ENCODE results near the gene ZFTA. TPM values are rescaled to one million over a fixed set of nuclear protein-coding genes. Genes with fewer than 3 reads are reported as not detected.
"Not testable (repeated sequence)": the region's sequence is repeated elsewhere in the genome, so short reads cannot be mapped to it uniquely, and the experiment has no call there.

The ZFTA gene
- total RNA-seq, 4 donors from 2014 or later, result 14.7 to 29.7 (median 18.6) TPM

GRCh38 chr11:63814383-63814736, 45.8 kb upstream of the ZFTA start:
- H3K9me3 ChIP-seq, result no peaks in the 10 kb centered on the region
- no peak overlapping the region for H3K27ac ChIP-seq
- TF ChIP-seq POLR2A (IDR thresholded peaks at IDR 0.05) (no peak), CTCF (IDR thresholded peaks at IDR 0.05) (no peak)
- no peak for DNase-seq
- H3K4me1 ChIP-seq, result peaks cover 10 to 13% of the 10 kb centered on the region in 2 donors
- intact Hi-C loops (cut with DNase I), result loop anchor here (10.0 kb wide), 1 partner anchor 50 kb away; the partner anchor contains the start of gene ZFTA
- H3K27me3 ChIP-seq, result no peaks in the 10 kb centered on the region
- H3K36me3 ChIP-seq, result peaks cover 17 to 18% of the 10 kb centered on the region in 2 donors
- WGBS, 2 donors, result 21 to 22% methylated on average over 7 of the region's 7 CpGs
- H3K4me3 ChIP-seq (replicated peaks in 1 of 3), result peak overlapping the region in 2 of 3 donors; percentile 88 to 92

GRCh38 chr11:63813563-63814382, 45.2 kb upstream of the ZFTA start:
- Histone ChIP-seq H3K36me3 (peaks cover 11 to 12% of the 10 kb centered on the region in 2 donors), H3K27ac (peak overlapping the region in 2 of 3 donors; percentile 52 to 61), H3K4me1 (peaks cover 10 to 13% of the 10 kb centered on the region in 2 donors), H3K4me3 (replicated peaks in 1 of 3) (peak overlapping the region; percentile 78 to 92 (median 88)), H3K27me3 (no peaks in the 10 kb centered on the region), H3K9me3 (no peaks in the 10 kb centered on the region)
- peak; percentile 49 to 65 for DNase-seq
- WGBS, 2 donors, result 0 to 1% methylated on average over 19 to 28 of the region's 74 CpGs
- TF ChIP-seq CTCF (IDR thresholded peaks at IDR 0.05) (peak in 1 of 6 experiments; percentile 4), POLR2A (IDR thresholded peaks at IDR 0.05) (no peak)
- intact Hi-C loops (cut with DNase I), result loop anchor here (10.0 kb wide), 1 partner anchor 49 kb away; the partner anchor contains the start of gene ZFTA

GRCh38 chr11:63813035-63813562, 44.5 kb upstream of the ZFTA start, which contains the start of gene SPINDOC:
Gene SPINDOC (plus strand): TSS chr11:63813456. CDS start chr11:63813687, 231 bp downstream.
- peaks cover 4 to 5% of the 10 kb centered on the region in 2 donors for H3K36me3 ChIP-seq
- DNase-seq, result peak; percentile 79
- H3K4me3 ChIP-seq (replicated peaks in 1 of 3), result peak within 1 kb of the TSS; percentile 78 to 92 (median 88)
- no peaks in the 10 kb centered on the region for H3K9me3 ChIP-seq
- no peak for TF ChIP-seq CTCF (IDR thresholded peaks at IDR 0.05)
- peak in 1 of 2 donors; percentile 72 for TF ChIP-seq POLR2A (IDR thresholded peaks at IDR 0.05)
- no peaks in the 10 kb centered on the region for H3K27me3 ChIP-seq
- WGBS, 2 donors, result 0 to 3% methylated on average over 7 to 10 of the region's 65 CpGs
- intact Hi-C loops (cut with DNase I), result loop anchor here (10.0 kb wide), 1 partner anchor 48 kb away; the partner anchor contains the start of gene ZFTA
- peak within 1 kb of the TSS in 2 of 3 donors; percentile 52 to 61 for H3K27ac ChIP-seq
- peaks cover 10 to 13% of the 10 kb centered on the region in 2 donors for H3K4me1 ChIP-seq

GRCh38 chr11:63811522-63811921, 42.9 kb upstream of the ZFTA start:
- Histone ChIP-seq H3K9me3 (no peaks in the 10 kb centered on the region), H3K27me3 (no peaks in the 10 kb centered on the region), H3K27ac (no peak overlapping the region), H3K36me3 (no peaks in the 10 kb centered on the region), H3K4me3 (replicated peaks in 1 of 3) (no peak overlapping the region), H3K4me1 (peaks cover 10 to 13% of the 10 kb centered on the region in 2 donors)
- TF ChIP-seq CTCF (IDR thresholded peaks at IDR 0.05) (no peak), POLR2A (IDR thresholded peaks at IDR 0.05) (no peak)
- no peak for DNase-seq
- 78 to 79% methylated on average over 3 of the region's 3 CpGs for WGBS, 2 donors
- intact Hi-C loops (cut with DNase I), result loop anchor here (10.0 kb wide), 1 partner anchor 47 kb away; the partner anchor contains the start of gene ZFTA

- not testable (repeated sequence) for H3K27ac ChIP-seq; H3K27me3 ChIP-seq; H3K36me3 ChIP-seq; DNase-seq; H3K4me3 ChIP-seq (replicated peaks in 1 of 3); H3K9me3 ChIP-seq
- peaks cover 10 to 13% of the 10 kb centered on the region in 2 donors for H3K4me1 ChIP-seq
- 87 to 91% methylated on average over 11 of the region's 11 CpGs for WGBS, 2 donors
- intact Hi-C loops (cut with DNase I), result loop anchor here (10.0 kb wide), 1 partner anchor 46 kb away; the partner anchor contains the start of gene ZFTA
Observed at GRCh38 chr11:63810383-63810782, 41.8 kb upstream of the ZFTA start.
